GM12865 (cell line): Measurements from ENCODE around the gene ARHGAP6.
A peak's percentile ranks its signal among the peaks of the same experiment; 100 is the strongest.
"Not testable (repeated sequence)": the region's sequence is repeated elsewhere in the genome, so short reads cannot be mapped to it uniquely, and the experiment has no call there.

Experiments used
- DNase-seq: peaks from one replicate; pipeline ENCODE4 v3.0.0; 2010; ENCODE audit warnings: low read depth
- H3K4me3 ChIP-seq: 2 replicates; pipeline ENCODE4 v1.5.1; 2011; ENCODE audit warnings: mild to moderate bottlenecking, low read depth, low read length, control low read depth
- CTCF ChIP-seq: IDR thresholded peaks from 2 replicates; pipeline ENCODE4 v1.5.1; 2011; ENCODE audit warnings: low read length, control low read depth, low read depth, inconsistent platforms; ENCODE audit not compliant: insufficient read depth; ENCODE audit errors: missing control alignments

Gene ARHGAP6

GRCh38 chrX:11533199-11533651 lies 132.5 kb downstream of the ARHGAP6 start:
- no peak overlapping the region for H3K4me3 ChIP-seq
- TF ChIP-seq CTCF: peak; percentile 34
- DNase-seq: peak; percentile 73

- no peak overlapping the region for H3K4me3 ChIP-seq
- no peak for DNase-seq
- TF ChIP-seq CTCF: no peak
These were observed 133.2 kb downstream of the ARHGAP6 start for GRCh38 chrX:11532291-11533078.

GRCh38 chrX:11531226-11531625 lies 134.5 kb downstream of the ARHGAP6 start:
- no peak overlapping the region for H3K4me3 ChIP-seq
- no peak for DNase-seq
- TF ChIP-seq CTCF: peak; percentile 8

- TF ChIP-seq CTCF: no peak
- H3K4me3 ChIP-seq: no peak overlapping the region
- DNase-seq: no peak
These were observed 135.1 kb downstream of the ARHGAP6 start for GRCh38 chrX:11530621-11531020.

- TF ChIP-seq CTCF: no peak
- peak; percentile 50 for DNase-seq
- no peak overlapping the region for H3K4me3 ChIP-seq
These were observed 137.1 kb downstream of the ARHGAP6 start for GRCh38 chrX:11528623-11529022.

- DNase-seq: no peak
- TF ChIP-seq CTCF: no peak
- H3K4me3 ChIP-seq: no peak overlapping the region
These were observed 140.0 kb downstream of the ARHGAP6 start for GRCh38 chrX:11525685-11526084.

GRCh38 chrX:11519234-11519633 lies 146.5 kb downstream of the ARHGAP6 start:
- DNase-seq, H3K4me3 ChIP-seq: not testable (repeated sequence)
